GM12878 (cell line): ENCODE results near the gene ITPRIP.

ENCODE experiments used
- CTCF ChIP-seq, 3 experiments: IDR thresholded peaks in 2 of 3; conservative IDR thresholded peaks in 1 of 3; 2 replicates each; pipeline ENCODE4 v1.5.1; 2011; ENCODE audit warnings: low read depth in 3 of 3, low read length in 3 of 3, mild to moderate bottlenecking in 3 of 3, control low read depth in 2 of 3, moderate library complexity in 2 of 3, inconsistent platforms in 1 of 3, mixed read lengths in 1 of 3; ENCODE audit not compliant: control insufficient read depth in 2 of 3, insufficient read depth in 1 of 3; ENCODE audit errors: extremely low read depth in 1 of 3
- E2F4 ChIP-seq: IDR thresholded peaks from 2 replicates; pipeline ENCODE4 v1.6.1; 2012; ENCODE audit warnings: low read depth, low read length, improper control_type of control experiment
- KDM1A ChIP-seq: fragments of 200-600 bp; sonication (generic); IDR thresholded peaks from 2 replicates; pipeline ENCODE4 v1.6.1; 2016; ENCODE audit warnings: borderline replicate concordance
- POLR2AphosphoS5 ChIP-seq: IDR thresholded peaks from 2 replicates; pipeline ENCODE4 v1.6.1; 2011; ENCODE audit warnings: mild to moderate bottlenecking, low read length, inconsistent platforms
- SIN3A ChIP-seq: IDR thresholded peaks from 2 replicates; pipeline ENCODE4 v1.6.1; 2012; ENCODE audit warnings: low read depth, low read length, improper control_type of control experiment
- SREBF1 ChIP-seq: IDR thresholded peaks from 2 replicates; pipeline ENCODE4 v1.6.1; 2012; ENCODE audit warnings: mild to moderate bottlenecking, low read length
- TAF1 ChIP-seq: IDR thresholded peaks from 2 replicates; pipeline ENCODE4 v1.6.1; 2011; ENCODE audit warnings: mild to moderate bottlenecking, low read depth, low read length, borderline replicate concordance
- ZBTB33 ChIP-seq: fragments of 450-650 bp; IDR thresholded peaks from 2 replicates; pipeline ENCODE4 v1.6.1; 2017; ENCODE audit warnings: mild to moderate bottlenecking
- ZNF274 ChIP-seq: IDR thresholded peaks from one replicate; pipeline ENCODE4 v1.8.0; 2011; ENCODE audit not compliant: insufficient read length, insufficient read depth
- TF ChIP-seq, protein P1 (sequence below): IDR thresholded peaks from 2 replicates; pipeline ENCODE4 v1.6.1; 2012; ENCODE audit warnings: low read length, inconsistent platforms
- TF ChIP-seq, protein P2 (sequence below): IDR thresholded peaks from 2 replicates; pipeline ENCODE4 v1.6.1; 2011; ENCODE audit warnings: borderline replicate concordance, low read depth, mild to moderate bottlenecking, moderate library complexity, mixed read lengths, low read length; ENCODE audit not compliant: insufficient read depth; ENCODE audit errors: extremely low read length
- TF ChIP-seq, protein P3 (sequence below): IDR thresholded peaks from 2 replicates; pipeline ENCODE4 v1.6.1; 2012; ENCODE audit warnings: mild to moderate bottlenecking, low read depth, low read length
- TF ChIP-seq, protein P4 (sequence below): fragments of 450-650 bp; IDR thresholded peaks from 2 replicates; pipeline ENCODE4 v1.6.1; 2017; ENCODE audit warnings: antibody characterized with exemption, mild to moderate bottlenecking, moderate library complexity
- TF ChIP-seq, protein P5 (sequence below): IDR thresholded peaks from 2 replicates; pipeline ENCODE4 v1.6.1; 2011; ENCODE audit warnings: low read depth, low read length, improper control_type of control experiment, borderline replicate concordance

GRCh38 chr10:104339469-104340110 lies 1.3 kb upstream of the ITPRIP start:
- TF ChIP-seq SIN3A (no peak), CTCF (IDR thresholded peaks at IDR 0.05 in 2 of 3, conservative IDR thresholded peaks at IDR 0.05 in 1 of 3; ENCODE audit: control insufficient read depth in 2 of 3, extremely low read depth in 1 of 3, insufficient read depth in 1 of 3, low read depth in 3 of 3, low read length in 3 of 3) (no peak), POLR2AphosphoS5 (no peak), E2F4 (no peak), ZBTB33 (no peak), KDM1A (no peak), ZNF274 (no peak), SREBF1 (no peak), TAF1 (no peak)
- TF ChIP-seq, protein P1, sequence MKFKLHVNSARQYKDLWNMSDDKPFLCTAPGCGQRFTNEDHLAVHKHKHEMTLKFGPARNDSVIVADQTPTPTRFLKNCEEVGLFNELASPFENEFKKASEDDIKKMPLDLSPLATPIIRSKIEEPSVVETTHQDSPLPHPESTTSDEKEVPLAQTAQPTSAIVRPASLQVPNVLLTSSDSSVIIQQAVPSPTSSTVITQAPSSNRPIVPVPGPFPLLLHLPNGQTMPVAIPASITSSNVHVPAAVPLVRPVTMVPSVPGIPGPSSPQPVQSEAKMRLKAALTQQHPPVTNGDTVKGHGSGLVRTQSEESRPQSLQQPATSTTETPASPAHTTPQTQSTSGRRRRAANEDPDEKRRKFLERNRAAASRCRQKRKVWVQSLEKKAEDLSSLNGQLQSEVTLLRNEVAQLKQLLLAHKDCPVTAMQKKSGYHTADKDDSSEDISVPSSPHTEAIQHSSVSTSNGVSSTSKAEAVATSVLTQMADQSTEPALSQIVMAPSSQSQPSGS = no peak
- TF ChIP-seq, protein P2, sequence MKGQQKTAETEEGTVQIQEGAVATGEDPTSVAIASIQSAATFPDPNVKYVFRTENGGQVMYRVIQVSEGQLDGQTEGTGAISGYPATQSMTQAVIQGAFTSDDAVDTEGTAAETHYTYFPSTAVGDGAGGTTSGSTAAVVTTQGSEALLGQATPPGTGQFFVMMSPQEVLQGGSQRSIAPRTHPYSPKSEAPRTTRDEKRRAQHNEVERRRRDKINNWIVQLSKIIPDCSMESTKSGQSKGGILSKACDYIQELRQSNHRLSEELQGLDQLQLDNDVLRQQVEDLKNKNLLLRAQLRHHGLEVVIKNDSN = no peak
- TF ChIP-seq, protein P3, sequence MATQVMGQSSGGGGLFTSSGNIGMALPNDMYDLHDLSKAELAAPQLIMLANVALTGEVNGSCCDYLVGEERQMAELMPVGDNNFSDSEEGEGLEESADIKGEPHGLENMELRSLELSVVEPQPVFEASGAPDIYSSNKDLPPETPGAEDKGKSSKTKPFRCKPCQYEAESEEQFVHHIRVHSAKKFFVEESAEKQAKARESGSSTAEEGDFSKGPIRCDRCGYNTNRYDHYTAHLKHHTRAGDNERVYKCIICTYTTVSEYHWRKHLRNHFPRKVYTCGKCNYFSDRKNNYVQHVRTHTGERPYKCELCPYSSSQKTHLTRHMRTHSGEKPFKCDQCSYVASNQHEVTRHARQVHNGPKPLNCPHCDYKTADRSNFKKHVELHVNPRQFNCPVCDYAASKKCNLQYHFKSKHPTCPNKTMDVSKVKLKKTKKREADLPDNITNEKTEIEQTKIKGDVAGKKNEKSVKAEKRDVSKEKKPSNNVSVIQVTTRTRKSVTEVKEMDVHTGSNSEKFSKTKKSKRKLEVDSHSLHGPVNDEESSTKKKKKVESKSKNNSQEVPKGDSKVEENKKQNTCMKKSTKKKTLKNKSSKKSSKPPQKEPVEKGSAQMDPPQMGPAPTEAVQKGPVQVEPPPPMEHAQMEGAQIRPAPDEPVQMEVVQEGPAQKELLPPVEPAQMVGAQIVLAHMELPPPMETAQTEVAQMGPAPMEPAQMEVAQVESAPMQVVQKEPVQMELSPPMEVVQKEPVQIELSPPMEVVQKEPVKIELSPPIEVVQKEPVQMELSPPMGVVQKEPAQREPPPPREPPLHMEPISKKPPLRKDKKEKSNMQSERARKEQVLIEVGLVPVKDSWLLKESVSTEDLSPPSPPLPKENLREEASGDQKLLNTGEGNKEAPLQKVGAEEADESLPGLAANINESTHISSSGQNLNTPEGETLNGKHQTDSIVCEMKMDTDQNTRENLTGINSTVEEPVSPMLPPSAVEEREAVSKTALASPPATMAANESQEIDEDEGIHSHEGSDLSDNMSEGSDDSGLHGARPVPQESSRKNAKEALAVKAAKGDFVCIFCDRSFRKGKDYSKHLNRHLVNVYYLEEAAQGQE = no peak
- TF ChIP-seq, protein P4, sequence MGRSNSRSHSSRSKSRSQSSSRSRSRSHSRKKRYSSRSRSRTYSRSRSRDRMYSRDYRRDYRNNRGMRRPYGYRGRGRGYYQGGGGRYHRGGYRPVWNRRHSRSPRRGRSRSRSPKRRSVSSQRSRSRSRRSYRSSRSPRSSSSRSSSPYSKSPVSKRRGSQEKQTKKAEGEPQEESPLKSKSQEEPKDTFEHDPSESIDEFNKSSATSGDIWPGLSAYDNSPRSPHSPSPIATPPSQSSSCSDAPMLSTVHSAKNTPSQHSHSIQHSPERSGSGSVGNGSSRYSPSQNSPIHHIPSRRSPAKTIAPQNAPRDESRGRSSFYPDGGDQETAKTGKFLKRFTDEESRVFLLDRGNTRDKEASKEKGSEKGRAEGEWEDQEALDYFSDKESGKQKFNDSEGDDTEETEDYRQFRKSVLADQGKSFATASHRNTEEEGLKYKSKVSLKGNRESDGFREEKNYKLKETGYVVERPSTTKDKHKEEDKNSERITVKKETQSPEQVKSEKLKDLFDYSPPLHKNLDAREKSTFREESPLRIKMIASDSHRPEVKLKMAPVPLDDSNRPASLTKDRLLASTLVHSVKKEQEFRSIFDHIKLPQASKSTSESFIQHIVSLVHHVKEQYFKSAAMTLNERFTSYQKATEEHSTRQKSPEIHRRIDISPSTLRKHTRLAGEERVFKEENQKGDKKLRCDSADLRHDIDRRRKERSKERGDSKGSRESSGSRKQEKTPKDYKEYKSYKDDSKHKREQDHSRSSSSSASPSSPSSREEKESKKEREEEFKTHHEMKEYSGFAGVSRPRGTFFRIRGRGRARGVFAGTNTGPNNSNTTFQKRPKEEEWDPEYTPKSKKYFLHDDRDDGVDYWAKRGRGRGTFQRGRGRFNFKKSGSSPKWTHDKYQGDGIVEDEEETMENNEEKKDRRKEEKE = no peak
- TF ChIP-seq, protein P5, sequence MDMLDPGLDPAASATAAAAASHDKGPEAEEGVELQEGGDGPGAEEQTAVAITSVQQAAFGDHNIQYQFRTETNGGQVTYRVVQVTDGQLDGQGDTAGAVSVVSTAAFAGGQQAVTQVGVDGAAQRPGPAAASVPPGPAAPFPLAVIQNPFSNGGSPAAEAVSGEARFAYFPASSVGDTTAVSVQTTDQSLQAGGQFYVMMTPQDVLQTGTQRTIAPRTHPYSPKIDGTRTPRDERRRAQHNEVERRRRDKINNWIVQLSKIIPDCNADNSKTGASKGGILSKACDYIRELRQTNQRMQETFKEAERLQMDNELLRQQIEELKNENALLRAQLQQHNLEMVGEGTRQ = no peak
